A204.1 (cell line): ENCODE results near the gene MTMR3.

Experiments
- FAIRE-seq: peaks from 2 replicates; lab custom pipeline; 2012; peaks lifted over from hg19 to GRCh38; lab: Jason Lieb, UNC

The MTMR3 gene

GRCh38 chr22:29870574-29870973 lies 12.4 kb upstream of the MTMR3 start:
- FAIRE-seq, result no peak

DNA sequence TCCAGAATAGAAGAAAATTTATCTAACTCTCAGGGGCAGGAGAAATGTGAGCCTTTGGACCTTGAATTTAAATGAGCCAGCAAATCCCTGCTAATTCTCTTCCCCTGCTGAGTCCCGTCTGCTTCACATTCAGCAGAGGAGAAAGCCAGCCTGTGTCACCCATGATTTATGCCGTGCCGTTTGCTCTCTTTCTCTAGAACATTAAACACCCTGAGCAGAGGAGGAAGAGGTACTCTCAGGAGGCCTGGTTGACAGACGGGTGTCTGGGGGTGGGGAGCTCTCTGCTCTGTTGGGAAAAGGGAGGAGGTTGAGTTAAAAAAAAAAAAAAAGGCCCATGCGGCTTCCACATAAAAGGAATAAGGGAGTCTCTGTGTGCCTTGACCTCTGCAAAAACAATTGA lies 11.3 kb upstream of the MTMR3 start:
- FAIRE-seq, result no peak

DNA sequence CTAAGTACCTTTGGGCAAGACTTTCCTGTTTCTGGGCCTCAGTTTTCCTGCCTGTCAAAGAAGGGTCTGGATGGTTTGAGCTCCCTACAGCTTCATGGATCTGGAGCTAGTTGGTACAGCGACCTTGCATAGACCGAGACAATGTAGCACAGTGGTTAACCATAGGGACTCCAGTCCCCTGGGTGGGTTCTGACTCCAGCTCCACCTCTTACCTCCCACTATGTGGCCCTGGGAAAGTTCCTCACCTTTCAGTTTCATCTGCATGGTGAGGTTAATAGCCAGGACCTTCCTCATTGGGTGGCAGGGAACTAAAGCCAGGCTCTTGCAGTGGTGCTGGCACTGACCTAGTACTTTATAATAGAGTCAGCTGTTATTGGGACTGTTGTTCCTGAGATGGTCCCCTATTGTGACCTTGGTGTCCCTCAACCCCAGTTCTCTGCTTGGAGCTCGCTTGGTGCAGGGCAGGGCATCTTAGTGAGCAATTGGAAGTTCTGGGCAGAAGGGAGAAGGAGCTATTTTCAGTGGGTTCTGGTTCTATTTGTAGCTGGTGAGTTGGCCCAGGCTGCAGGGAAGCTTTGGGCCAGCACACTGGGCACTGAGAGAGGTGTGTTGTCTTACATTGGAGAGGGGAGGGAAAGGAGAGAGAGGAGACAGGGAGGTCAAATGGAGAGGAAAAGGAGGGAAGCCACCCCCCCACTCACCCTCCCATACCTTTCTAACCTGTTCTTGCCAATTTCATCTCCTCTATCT lies 10.7 kb upstream of the MTMR3 start:
- FAIRE-seq, result no peak

DNA sequence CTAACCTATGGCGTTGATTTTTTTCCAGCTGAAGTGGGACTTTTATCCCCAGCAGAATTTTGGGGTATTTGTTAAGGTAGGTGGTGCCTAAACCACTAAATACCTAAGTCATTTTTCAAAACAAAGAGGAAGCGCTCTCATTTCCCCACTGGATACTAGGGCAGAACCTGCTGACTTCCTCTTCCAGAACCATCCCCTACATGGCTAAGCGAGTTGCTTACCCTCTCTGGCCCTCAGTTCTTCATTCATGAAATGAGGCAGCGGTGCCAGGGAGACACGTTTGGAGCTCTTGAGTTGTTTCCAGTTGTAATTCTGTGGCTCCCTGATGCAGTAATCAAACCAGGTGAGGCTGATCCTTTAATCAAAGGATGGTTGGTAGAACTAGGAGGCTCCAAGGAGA lies 10.0 kb upstream of the MTMR3 start:
- no peak for FAIRE-seq

DNA sequence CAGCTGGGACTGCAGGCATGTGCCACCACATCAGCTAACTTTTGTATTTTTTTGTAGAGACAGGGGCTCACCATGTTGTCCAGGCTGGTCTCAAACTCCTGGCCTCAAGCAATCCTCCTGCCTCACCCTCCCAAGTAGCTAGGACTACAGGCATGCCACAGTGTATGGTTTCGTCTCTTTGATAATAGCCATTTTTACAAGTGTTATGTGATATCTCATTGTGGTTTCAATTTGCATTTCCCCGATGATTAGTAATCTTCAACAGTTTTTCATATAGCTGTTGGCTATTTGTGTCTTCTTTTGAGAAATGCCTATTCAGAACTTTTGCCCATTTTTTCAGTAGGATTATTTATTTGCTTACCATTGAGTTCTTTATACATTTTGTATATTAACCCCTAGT lies 9.0 kb upstream of the MTMR3 start:
- no peak for FAIRE-seq

DNA sequence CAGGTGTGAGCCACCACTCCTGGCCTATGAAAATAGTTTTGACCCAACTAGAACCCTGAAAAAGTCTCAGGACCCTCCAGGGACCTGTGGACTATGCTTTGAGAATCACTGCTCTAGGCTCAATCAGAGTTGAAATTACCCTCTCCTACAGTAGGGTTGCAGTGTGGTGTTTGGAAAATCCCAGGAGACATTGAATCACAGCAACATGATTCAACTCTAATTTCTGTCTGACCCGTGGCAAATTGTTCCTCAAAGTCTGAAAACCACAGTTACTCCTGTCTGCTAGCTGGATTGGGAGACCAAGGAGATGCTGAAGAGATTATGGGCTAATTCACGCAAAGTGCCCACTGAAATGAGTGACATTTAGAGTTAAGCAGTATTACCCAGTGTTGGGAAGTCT lies 5.4 kb upstream of the MTMR3 start:
- FAIRE-seq, result no peak

- no peak for FAIRE-seq
These were observed 3.2 kb upstream of the MTMR3 start for GRCh38 chr22:29879753-29880152.

DNA sequence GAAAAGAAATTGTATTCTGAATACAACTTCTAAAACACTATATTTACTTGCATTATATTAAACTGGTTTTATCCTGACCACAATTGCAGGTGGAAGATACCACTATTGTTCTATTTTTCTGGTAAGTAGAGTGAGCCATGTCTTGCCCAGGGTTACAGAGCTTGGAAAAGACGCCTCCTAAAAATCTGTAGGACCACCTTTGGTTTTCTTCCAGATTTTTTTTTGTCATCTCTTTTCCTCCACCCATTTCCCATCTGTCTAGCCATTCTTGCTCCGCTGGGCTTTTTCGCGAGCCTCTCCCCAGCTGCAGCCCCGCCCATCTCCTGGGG lies 294 bp upstream of the MTMR3 start:
- no peak for FAIRE-seq

GRCh38 chr22:29883775-29884097 lies 762 bp downstream of the MTMR3 start:
- no peak for FAIRE-seq

DNA sequence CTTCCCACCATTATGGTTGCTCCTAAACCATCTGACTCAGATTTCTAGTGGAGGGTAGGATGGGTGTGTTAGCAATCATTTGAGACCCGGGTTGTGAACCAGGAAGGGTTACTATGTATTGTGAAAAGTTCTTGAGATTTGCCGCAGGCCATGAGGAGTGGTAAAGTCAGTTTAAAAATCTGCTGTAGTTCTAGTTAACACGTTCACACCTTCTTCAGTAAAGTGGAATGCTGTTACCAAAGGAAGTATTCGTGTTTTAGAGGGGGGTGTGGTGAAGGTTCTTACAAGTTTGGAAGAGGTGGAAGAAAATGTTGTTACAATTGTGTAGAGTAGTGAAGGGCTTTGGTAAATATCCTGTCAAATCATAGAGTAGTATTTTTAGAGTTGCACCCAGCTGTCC lies 2.6 kb downstream of the MTMR3 start:
- FAIRE-seq, result no peak

GRCh38 chr22:29886596-29886995 lies 3.6 kb downstream of the MTMR3 start:
- peak; percentile 21 for FAIRE-seq

GRCh38 chr22:29887358-29887757 lies 4.4 kb downstream of the MTMR3 start:
- no peak for FAIRE-seq

DNA sequence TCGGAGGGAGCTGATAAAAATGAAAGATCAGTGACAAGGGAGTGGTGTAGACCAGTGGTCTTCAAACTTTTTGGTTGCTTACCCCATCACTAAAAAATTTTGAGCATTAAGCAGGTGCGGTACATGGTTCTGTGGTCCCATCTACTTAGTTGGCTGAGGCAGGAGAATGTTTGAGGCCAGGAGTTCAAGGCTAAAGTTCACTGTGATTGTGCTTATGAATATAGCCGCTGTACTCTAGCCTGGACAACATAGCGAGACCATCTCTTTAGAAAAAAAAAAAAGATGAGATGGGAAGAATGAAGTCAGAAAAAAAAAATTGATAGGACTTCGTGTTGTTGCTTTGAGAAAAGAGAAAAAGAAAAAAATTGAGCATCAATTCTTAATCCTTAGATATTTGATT lies 7.8 kb downstream of the MTMR3 start:
- FAIRE-seq, result no peak

DNA sequence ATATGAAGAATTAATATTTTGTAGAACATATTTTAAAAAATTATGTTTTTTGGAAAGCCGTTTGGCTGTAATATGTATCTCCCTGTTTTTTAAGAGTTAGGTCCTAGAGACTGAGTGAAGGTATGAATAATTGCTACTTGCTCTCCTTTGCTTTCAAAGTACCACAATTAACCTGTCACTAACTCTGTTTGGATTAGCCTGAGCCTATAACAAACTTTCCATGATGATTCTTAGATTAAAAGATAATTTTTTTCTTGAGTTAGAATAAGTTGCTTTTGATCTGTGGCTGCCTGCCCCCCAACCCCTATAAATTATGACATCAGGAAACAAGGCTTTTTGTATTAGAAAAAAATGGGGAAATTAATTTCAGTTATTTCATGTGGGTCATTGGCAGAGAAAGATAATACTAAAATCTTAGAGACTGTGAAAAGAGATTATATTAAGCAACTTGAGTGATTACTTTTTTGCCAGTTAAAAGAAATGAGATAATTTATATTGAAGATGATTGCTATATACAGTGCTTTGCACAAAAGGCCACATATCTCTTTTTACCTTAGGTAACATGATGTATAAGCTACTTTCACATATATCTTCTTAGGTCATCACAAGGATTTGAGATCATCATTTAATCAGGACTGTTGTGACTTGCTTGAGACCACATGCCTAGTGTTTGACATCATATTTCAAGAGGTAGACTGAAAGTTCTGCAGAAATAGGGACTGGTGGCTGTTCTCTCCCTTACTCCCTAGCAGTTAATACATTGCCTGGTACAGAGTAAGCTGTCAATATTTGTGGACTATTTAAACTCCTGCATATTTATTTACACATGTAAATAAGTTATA lies 9.6 kb downstream of the MTMR3 start:
- FAIRE-seq, result no peak

- no peak for FAIRE-seq
These were observed 18.4 kb downstream of the MTMR3 start for GRCh38 chr22:29901354-29901753.

DNA sequence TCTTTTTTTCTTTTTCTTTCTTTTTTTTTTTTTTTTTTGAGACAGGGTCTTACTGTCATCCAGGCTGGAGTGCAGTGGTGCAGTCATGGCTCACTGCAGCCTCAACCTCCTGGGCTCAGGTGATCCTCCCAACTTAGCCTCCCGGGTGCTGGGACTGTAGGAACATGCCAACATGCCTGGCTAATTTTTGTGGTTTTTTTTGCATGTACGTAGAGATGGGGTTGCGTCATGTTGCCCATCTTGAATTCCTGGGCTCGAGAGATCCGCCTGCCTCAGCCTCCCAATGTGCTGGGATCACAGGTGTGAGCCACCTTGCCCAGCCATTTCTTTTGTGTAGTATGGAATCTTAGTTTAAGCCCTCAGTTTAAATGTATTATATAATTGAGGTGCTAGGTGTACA lies 20.4 kb downstream of the MTMR3 start:
- FAIRE-seq, result no peak

DNA sequence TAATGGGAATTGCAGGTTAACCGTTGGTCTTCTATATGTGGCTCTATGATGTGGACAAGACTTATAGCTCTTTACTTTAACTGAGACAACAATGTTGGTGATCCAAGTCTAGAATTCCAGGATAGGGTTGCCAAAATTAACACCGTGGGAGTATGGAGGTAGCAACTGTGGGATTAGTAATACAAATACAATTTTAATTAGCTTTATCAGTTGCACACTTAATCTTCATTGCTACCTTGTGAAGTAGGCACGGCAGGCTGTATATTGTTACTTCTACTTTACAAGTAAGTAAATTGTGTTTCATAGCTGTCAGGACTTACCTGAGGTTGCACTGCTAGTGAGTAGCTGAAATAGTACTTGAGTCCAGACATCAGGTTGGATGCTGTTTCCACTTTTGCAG lies 21.0 kb downstream of the MTMR3 start:
- no peak for FAIRE-seq

GRCh38 chr22:29907753-29908515 lies 25.0 kb downstream of the MTMR3 start:
- FAIRE-seq, result no peak

DNA sequence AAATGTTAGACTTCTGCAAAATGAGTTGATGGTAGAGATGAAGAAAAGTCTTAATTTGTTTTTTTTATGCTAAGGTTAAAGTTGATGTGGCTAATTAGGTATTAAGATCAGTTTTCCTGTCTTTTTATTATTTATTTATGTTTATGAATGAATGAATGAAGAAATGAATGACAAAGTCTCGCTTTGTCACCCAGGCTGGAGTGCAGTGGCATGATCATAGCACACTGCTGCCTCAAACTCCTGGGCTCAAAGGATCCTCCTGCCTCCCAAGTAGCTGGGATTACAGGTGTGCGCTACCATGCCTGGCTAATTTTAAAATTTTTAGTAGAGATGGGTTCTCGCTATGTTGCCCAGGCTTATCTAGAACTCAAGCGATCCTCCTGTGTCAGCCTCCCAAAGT lies 29.2 kb downstream of the MTMR3 start:
- FAIRE-seq, result no peak

GRCh38 chr22:29912605-29913398 lies 29.8 kb downstream of the MTMR3 start:
- FAIRE-seq, result no peak

DNA sequence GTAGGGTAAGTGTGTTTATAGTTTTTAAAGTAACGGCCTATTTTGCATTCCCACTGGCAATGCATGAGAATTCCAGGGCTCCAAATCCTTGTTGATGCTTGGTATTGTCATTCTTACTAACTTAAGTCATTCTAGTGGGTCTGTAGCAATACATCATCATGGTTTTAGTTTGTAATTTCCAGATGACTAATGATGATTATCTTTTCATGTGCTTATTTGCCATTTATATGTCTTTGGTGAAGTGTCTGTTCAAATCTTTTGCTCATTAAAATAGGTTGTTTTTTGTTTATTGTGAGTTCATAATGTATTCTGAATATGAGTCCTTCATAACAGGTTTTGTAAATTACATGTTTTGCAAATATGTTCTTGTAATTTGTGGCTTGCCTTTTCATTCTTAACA lies 31.2 kb downstream of the MTMR3 start:
- no peak for FAIRE-seq

GRCh38 chr22:29914991-29915533 lies 32.1 kb downstream of the MTMR3 start:
- no peak for FAIRE-seq
